ENCODE measurements around the gene UST. TPM values are rescaled to one million over a fixed set of nuclear protein-coding genes. Genes with fewer than 3 reads are reported as not detected.

UST gene
- total RNA-seq, 4 donors from 2014 or later = 4.8 to 9.0 (median 7.8) TPM

DNA sequence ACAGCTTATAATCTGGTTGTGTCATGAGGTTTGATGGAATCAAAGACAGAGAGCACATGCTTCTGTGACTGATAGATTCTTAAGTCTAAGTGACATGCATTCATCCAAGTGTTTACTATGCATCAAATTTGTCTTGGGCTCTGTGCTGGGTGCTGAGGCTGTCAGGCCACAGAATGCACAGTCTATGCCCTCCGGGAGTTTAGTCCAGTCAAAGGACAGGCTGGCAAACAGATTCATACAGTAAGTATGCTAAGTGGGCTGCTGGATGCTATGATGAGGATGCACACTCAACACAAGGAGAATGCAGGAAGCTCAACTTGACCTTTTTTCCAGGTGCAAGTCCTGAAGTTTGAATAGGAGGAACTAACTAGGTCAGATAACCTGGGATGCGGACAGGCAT is 146.7 kb downstream of the UST start:
- DNase-seq = no peak
- intact Hi-C loops (cut with DNase I; ENCODE audit: low total_unique reads) (no loop called here), in situ Hi-C loops (cut with MboI; ENCODE audit: low pct_ligation_motif_present in 1 of 4, low pct_unique_long_range_greater_than_20kb in 1 of 4, low sequenced_read_pairs in 3 of 4) (no loop called here)
- TF ChIP-seq, protein P1, sequence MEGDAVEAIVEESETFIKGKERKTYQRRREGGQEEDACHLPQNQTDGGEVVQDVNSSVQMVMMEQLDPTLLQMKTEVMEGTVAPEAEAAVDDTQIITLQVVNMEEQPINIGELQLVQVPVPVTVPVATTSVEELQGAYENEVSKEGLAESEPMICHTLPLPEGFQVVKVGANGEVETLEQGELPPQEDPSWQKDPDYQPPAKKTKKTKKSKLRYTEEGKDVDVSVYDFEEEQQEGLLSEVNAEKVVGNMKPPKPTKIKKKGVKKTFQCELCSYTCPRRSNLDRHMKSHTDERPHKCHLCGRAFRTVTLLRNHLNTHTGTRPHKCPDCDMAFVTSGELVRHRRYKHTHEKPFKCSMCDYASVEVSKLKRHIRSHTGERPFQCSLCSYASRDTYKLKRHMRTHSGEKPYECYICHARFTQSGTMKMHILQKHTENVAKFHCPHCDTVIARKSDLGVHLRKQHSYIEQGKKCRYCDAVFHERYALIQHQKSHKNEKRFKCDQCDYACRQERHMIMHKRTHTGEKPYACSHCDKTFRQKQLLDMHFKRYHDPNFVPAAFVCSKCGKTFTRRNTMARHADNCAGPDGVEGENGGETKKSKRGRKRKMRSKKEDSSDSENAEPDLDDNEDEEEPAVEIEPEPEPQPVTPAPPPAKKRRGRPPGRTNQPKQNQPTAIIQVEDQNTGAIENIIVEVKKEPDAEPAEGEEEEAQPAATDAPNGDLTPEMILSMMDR (IDR thresholded peaks at IDR 0.05) = no peak
- TF ChIP-seq EP300 (IDR thresholded peaks at IDR 0.05; ENCODE audit: low read depth) (no peak), POLR2A (IDR thresholded peaks at IDR 0.05) (no peak), POLR2AphosphoS5 (IDR thresholded peaks at IDR 0.05) (no peak)
- no peak overlapping the region for H3K4me3 ChIP-seq
- no peaks in the 10 kb centered on the region for H3K27me3 ChIP-seq
- no peak overlapping the region for H3K27ac ChIP-seq
- WGBS, 2 donors (ENCODE audit: low coverage in 1 of 2) = 92 to 100% methylated on average over 1 to 2 of the region's 2 CpGs
- H3K4me1 ChIP-seq = peaks cover 0 to 12% (median 0%) of the 10 kb centered on the region in 4 donors
- H3K36me3 ChIP-seq = no peaks in the 10 kb centered on the region
- no peaks in the 10 kb centered on the region for H3K9me3 ChIP-seq

DNA sequence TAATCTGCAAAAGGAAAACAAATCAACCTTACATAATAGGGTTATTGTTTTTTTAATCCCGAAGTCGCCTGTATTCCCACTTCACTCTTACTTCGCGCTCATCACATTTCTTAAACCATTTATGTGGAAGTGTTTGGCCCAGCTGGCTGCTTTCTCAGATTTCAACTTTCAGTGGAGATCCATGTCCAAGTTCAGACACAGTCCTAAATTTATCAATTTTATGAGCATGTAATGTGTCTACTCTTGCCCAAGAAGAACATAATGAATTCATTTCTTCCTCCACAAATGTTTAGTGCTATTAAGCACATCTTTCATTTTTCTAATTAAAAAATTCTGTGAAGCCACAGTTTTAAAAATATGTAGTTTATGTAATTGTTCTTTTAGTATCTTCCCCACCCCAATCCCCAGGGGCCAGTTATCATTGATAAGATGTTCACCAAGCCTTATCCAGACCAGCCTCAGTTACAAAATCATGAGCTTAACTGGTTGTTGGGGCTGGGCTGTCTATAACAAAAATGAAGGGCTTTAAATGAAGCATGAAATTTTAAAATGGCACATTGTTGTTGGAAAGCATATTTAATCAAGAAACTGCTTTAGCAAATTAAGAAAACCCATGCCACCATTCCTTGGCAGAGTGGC is 151.7 kb downstream of the UST start:
- H3K27ac ChIP-seq = no peak overlapping the region
- WGBS, 2 donors (ENCODE audit: low coverage in 1 of 2) = 75 to 96% methylated on average over 4 of the region's 4 CpGs
- H3K36me3 ChIP-seq = no peaks in the 10 kb centered on the region
- no peaks in the 10 kb centered on the region for H3K9me3 ChIP-seq
- no peaks in the 10 kb centered on the region for H3K4me1 ChIP-seq
- intact Hi-C loops (cut with DNase I; ENCODE audit: low total_unique reads) (no loop called here), in situ Hi-C loops (cut with MboI; ENCODE audit: low pct_ligation_motif_present in 1 of 4, low pct_unique_long_range_greater_than_20kb in 1 of 4, low sequenced_read_pairs in 3 of 4) (no loop called here)
- H3K4me3 ChIP-seq = no peak overlapping the region
- no peaks in the 10 kb centered on the region for H3K27me3 ChIP-seq
- TF ChIP-seq, protein P1 (IDR thresholded peaks at IDR 0.05) = no peak
- TF ChIP-seq EP300 (IDR thresholded peaks at IDR 0.05; ENCODE audit: low read depth) = no peak
- TF ChIP-seq POLR2A (IDR thresholded peaks at IDR 0.05) = no peak
- TF ChIP-seq POLR2AphosphoS5 (IDR thresholded peaks at IDR 0.05) = no peak
- no peak for DNase-seq

DNA sequence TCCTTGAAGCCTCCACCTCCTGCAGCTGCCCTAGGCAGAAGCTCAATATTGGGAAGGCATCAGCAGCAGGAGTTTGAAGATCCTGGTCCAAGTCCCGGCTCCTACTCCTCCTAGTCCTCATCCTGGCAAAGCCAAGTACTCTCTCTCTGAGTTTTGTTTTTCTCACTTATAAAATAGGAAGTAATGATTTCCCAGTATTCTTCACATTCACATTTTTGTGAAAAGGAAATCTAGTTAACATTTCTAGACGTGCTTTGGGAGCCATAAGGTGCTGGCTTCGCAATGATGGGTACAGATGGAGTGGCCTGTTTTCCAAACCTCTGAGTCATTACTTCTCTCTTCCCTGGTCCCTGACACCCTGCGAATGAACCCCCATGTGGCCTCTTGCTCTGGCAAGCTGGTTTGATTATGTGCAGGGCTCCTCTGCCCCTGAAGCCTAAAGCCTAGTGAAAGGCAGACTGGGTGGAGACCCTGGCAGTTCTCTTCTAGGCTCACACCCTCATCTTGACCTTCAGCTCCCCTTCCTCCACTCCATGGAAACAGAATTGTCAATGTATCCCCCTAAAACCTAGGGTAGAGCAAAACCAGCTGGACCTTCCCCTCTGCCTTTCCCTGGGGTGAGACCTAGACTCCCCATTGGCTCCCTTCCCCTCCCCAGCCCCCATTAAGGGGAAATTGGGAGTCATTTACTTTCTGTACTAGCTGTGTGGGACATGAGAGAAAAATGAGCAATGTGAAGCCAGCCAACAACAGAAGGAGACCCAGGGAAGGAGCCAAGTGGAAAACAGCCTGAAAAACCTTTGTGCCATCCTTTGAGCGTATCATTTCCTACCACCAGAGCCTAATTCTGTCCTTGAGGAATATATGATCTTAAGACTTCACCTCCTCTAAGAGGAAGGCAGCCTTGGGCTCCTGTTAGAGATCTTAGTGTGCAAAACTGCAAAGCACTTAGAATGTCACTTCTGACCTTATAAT is 158.4 kb downstream of the UST start:
- intact Hi-C loops (cut with DNase I; ENCODE audit: low total_unique reads) (no loop called here), in situ Hi-C loops (cut with MboI; ENCODE audit: low pct_ligation_motif_present in 1 of 4, low pct_unique_long_range_greater_than_20kb in 1 of 4, low sequenced_read_pairs in 3 of 4) (no loop called here)
- no peaks in the 10 kb centered on the region for H3K9me3 ChIP-seq
- TF ChIP-seq POLR2AphosphoS5 (IDR thresholded peaks at IDR 0.05) (no peak), EP300 (IDR thresholded peaks at IDR 0.05; ENCODE audit: low read depth) (no peak), POLR2A (IDR thresholded peaks at IDR 0.05) (no peak)
- TF ChIP-seq, protein P1 (IDR thresholded peaks at IDR 0.05) = no peak
- no peaks in the 10 kb centered on the region for H3K36me3 ChIP-seq
- DNase-seq = no peak
- H3K27ac ChIP-seq = no peak overlapping the region
- no peak overlapping the region for H3K4me3 ChIP-seq
- H3K4me1 ChIP-seq = no peaks in the 10 kb centered on the region
- WGBS, 2 donors (ENCODE audit: low coverage in 1 of 2) = 89 to 90% methylated on average over 4 to 5 of the region's 5 CpGs
- H3K27me3 ChIP-seq = no peaks in the 10 kb centered on the region

DNA sequence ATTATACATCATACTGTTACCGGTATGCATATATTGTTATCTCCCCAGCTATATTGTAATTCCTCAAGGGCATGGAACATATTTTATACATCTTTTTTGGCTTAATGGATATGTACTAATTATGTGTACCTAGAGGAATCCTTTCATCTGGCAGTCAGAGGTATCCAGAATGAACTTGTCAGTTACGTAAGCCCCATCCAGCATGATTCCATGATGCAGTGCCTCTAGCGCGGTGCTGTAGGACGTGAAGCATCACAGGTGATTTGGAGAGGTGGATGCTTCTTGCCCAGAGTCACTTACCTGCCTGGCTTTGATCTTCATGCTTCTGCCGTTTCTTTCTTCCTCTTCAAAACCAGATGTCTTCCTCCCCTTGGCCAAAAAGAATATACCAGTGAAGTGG is 159.1 kb downstream of the UST start:
- in situ Hi-C loops (cut with MboI; ENCODE audit: low pct_ligation_motif_present in 1 of 4, low pct_unique_long_range_greater_than_20kb in 1 of 4, low sequenced_read_pairs in 3 of 4) = no loop called here
- Histone ChIP-seq H3K4me3 (no peak overlapping the region), H3K27me3 (no peaks in the 10 kb centered on the region), H3K4me1 (no peaks in the 10 kb centered on the region), H3K27ac (no peak overlapping the region), H3K36me3 (no peaks in the 10 kb centered on the region), H3K9me3 (no peaks in the 10 kb centered on the region)
- TF ChIP-seq POLR2A (IDR thresholded peaks at IDR 0.05) (no peak), POLR2AphosphoS5 (IDR thresholded peaks at IDR 0.05) (no peak), EP300 (IDR thresholded peaks at IDR 0.05; ENCODE audit: low read depth) (no peak)
- TF ChIP-seq, protein P1 (IDR thresholded peaks at IDR 0.05) = no peak
- intact Hi-C loops (cut with DNase I; ENCODE audit: low total_unique reads) = no loop called here
- DNase-seq = no peak
- WGBS, 2 donors (ENCODE audit: low coverage in 1 of 2) = 91 to 98% methylated on average over 5 to 6 of the region's 6 CpGs
